ENCODE data around the gene AZU1. TPM values are rescaled to one million over a fixed set of nuclear protein-coding genes. Genes with fewer than 3 reads are reported as not detected.

AZU1 gene
- polyA plus RNA-seq, 2 of the 4 experiments (the other 2 are of a cell fraction), result 0.31 to 0.32 TPM

DNA sequence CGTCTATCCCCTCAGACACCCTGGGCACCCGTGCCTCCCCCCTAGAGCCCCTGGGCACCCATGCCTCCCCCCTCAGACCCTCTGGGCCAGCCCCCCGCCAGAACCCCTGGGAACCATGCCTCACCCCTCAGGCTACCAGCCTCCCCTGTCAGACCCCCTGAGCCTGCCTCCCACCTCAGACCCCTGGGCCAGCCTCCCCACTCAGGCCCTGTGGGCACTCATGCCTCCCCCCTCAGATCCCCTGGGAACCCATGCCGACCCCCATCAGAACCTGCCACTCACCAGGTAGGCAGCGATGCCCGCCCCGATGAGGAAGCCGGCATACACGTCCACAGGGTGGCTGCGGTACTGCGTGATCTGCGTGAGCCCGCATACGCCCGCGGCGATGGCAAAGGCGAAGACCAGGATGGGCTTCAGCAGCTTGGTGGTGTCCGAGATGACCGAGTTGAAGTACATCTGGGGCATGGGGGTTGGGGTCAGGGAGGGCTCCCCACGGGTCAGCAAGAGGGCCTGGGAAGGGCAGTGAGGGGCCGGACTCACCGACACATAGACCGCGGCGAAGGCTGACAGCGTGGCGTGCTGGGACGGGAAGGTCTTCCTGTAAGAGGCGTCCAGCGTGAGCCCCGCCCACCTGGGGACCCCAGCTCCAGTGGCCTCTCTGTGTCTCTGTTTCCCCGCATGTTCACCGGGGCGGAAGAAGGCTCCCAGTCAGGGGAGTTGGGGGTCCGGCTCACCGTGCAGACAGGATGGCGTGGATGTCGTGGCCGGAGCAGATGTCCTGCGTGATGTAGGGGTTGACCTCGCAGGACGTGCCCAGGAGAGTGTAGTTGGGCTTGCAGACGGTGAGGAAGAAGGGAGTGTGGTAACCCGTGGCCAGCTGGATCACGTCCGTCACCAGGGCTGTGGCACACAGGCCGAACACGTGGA is 13.2 kb upstream of the AZU1 start:
- Histone ChIP-seq H3K4me1 (no peaks in the 10 kb centered on the region), H3K4me3 (no peak overlapping the region), H3K9me3 (no peaks in the 10 kb centered on the region), H3K4me2 (no peak overlapping the region), H3K27ac (no peak overlapping the region)
- no peak for FAIRE-seq
- ChIA-PET CTCF (no interaction called here), POLR2A (no interaction called here)
- 91% methylated on average over 24 of the region's 49 CpGs for WGBS (ENCODE audit: missing lambda C conversion rate)
- TF ChIP-seq POLR2AphosphoS2 (conservative IDR thresholded peaks at IDR 0.05; ENCODE audit: low read length) (peak; percentile 31; the same call in 1 of the 2 replicates), ESRRA (IDR thresholded peaks at IDR 0.05; ENCODE audit: borderline replicate concordance, low read length) (no peak)
- no peak for DNase-seq (ENCODE audit: low read depth in 1 of 2, low spot score in 1 of 2)
- peak; percentile 9 to 17; a peak in 4 of 6 replicates for ATAC-seq

DNA sequence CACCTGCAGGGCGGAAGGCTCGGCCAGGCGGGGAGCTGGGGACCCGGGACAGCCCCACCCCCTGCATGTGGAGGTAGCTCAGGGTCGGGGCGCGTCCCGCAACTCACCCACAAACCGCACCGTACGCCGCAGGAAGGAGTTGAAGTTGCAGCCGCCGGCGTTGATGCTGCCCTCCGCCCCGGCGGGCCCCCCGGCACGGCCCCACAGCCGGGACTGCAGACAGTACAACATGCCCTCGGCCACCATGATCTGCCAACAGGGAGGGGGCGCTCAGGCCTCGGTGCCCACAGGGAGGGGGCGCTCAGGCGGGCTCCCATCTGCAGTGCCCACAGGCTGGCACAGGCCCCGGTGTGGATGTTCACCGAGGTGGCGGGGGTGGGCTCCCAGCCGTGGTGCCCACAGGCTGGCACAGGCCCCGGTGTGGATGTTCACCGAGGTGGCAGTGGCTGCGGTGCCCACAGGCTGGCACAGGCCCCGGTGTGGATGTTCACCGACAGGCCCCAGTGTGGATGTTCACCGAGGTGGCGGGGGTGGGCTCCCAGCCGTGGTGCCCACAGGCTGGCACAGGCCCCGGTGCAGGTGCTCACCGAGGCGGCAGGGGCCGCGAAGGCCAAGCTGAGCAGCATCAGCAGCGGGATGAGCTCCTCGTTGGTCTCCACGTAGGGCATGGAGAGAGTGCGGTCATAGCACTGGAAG is 12.4 kb upstream of the AZU1 start:
- FAIRE-seq, result no peak

DNA sequence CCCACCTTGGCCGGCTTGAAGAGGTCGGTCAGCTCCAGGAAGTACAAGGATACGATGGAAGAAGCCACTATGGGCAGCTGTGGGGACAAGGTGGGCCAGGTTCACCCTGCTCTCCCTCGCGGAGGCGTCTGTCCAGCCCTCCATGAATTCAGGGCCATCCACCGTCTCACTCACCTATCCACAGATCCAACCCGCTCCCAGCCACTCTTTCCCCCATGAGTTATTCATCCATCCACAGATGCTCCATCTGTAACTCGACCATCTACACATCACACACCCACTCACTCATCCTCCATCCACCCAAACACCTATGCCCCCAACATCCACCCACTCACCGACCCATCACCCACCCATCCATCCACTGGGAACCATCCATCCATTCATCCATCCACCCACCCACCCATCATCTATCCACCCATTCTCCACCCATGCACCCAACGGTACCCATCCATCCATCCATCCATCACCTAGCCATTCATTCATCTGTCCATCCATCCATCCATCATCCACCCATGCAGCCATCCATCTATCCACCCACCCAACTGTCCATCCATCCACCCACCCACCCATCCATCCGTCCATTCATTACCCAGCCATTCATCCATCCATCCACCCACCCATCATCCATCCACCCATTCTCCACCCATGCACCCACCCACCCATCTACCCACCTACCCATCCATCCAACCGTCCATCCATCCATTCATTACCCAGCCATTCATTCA is 11.7 kb upstream of the AZU1 start:
- TF ChIP-seq TFCP2L1 (CRISPR knock-in tag; IDR thresholded peaks at IDR 0.05) (no peak), CBX8 (IDR thresholded peaks at IDR 0.05) (no peak), CEBPB (IDR thresholded peaks at IDR 0.05) (no peak), JUN (IDR thresholded peaks at IDR 0.05) (no peak), POLR2AphosphoS2 (conservative IDR thresholded peaks at IDR 0.05; ENCODE audit: low read length) (no peak; the same call in 1 of the 2 replicates), RFX5 (IDR thresholded peaks at IDR 0.05) (no peak), NFE2L2 (conservative IDR thresholded peaks at IDR 0.05; ENCODE audit: low read length) (no peak), GATA3 (IDR thresholded peaks at IDR 0.05; ENCODE audit: borderline replicate concordance) (no peak), HEYL (CRISPR knock-in tag; IDR thresholded peaks at IDR 0.05) (no peak), EHF (CRISPR knock-in tag; IDR thresholded peaks at IDR 0.05) (no peak), RARB (CRISPR knock-in tag; IDR thresholded peaks at IDR 0.05) (no peak), ZSCAN20 (CRISPR knock-in tag; IDR thresholded peaks at IDR 0.05) (no peak), ZFP36 (IDR thresholded peaks at IDR 0.05; ENCODE audit: borderline replicate concordance, partially characterized antibody) (no peak), CHD4 (IDR thresholded peaks at IDR 0.05; ENCODE audit: borderline replicate concordance) (no peak), HOXB5 (CRISPR knock-in tag; IDR thresholded peaks at IDR 0.05) (no peak), RNF2 (IDR thresholded peaks at IDR 0.05; ENCODE audit: borderline replicate concordance, low read depth) (no peak)
- TF ChIP-seq, protein P1, sequence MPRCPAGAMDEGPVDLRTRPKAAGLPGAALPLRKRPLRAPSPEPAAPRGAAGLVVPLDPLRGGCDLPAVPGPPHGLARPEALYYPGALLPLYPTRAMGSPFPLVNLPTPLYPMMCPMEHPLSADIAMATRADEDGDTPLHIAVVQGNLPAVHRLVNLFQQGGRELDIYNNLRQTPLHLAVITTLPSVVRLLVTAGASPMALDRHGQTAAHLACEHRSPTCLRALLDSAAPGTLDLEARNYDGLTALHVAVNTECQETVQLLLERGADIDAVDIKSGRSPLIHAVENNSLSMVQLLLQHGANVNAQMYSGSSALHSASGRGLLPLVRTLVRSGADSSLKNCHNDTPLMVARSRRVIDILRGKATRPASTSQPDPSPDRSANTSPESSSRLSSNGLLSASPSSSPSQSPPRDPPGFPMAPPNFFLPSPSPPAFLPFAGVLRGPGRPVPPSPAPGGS (IDR thresholded peaks at IDR 0.05), result no peak
- TF ChIP-seq, protein P2, sequence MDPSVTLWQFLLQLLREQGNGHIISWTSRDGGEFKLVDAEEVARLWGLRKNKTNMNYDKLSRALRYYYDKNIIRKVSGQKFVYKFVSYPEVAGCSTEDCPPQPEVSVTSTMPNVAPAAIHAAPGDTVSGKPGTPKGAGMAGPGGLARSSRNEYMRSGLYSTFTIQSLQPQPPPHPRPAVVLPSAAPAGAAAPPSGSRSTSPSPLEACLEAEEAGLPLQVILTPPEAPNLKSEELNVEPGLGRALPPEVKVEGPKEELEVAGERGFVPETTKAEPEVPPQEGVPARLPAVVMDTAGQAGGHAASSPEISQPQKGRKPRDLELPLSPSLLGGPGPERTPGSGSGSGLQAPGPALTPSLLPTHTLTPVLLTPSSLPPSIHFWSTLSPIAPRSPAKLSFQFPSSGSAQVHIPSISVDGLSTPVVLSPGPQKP (IDR thresholded peaks at IDR 0.05; ENCODE audit: low read depth, low read length), result no peak
- ChIA-PET POLR2A (no interaction called here), CTCF (interaction anchor here (1.1 kb wide), 1 partner anchor 17 kb away, joined by 4 read pairs; no protein-coding TSS in a partner anchor)
- DNase-seq (ENCODE audit: low read depth in 1 of 2, low spot score in 1 of 2) (no peak), ATAC-seq (peak; percentile 6 to 16; a peak in 4 of 6 replicates), FAIRE-seq (no peak)
- 94% methylated on average over 12 of the region's 13 CpGs for WGBS (ENCODE audit: missing lambda C conversion rate)
- Histone ChIP-seq H3K27ac (no peak overlapping the region), H3K9me3 (no peaks in the 10 kb centered on the region), H3K4me2 (no peak overlapping the region), H3K4me1 (no peaks in the 10 kb centered on the region), H3K4me3 (no peak overlapping the region)

More for the DNA sequence above, 12.4 kb upstream of the AZU1 start:
- Histone ChIP-seq H3K4me3 (no peak overlapping the region), H3K4me2 (no peak overlapping the region), H3K27ac (no peak overlapping the region), H3K4me1 (no peaks in the 10 kb centered on the region), H3K9me3 (no peaks in the 10 kb centered on the region)
- WGBS (ENCODE audit: missing lambda C conversion rate), result 94% methylated on average over 17 of the region's 47 CpGs
- ATAC-seq (peak; percentile 20 to 28), DNase-seq (ENCODE audit: low read depth in 1 of 2, low spot score in 1 of 2) (no peak)
- TF ChIP-seq SREBF2 (IDR thresholded peaks at IDR 0.05) (no peak), GATA3 (IDR thresholded peaks at IDR 0.05; ENCODE audit: borderline replicate concordance) (no peak), KDM5A (IDR thresholded peaks at IDR 0.05) (no peak), KDM1A (IDR thresholded peaks at IDR 0.05; ENCODE audit: low read depth) (no peak), JUN (IDR thresholded peaks at IDR 0.05) (no peak), FOXS1 (CRISPR knock-in tag; IDR thresholded peaks at IDR 0.05) (no peak), HEYL (CRISPR knock-in tag; IDR thresholded peaks at IDR 0.05) (no peak), HOXA7 (CRISPR knock-in tag; IDR thresholded peaks at IDR 0.05) (no peak), CHD4 (IDR thresholded peaks at IDR 0.05; ENCODE audit: borderline replicate concordance) (no peak), RARB (CRISPR knock-in tag; IDR thresholded peaks at IDR 0.05) (no peak), ZC3H11A (IDR thresholded peaks at IDR 0.05) (no peak), PHF8 (IDR thresholded peaks at IDR 0.05; ENCODE audit: borderline replicate concordance, low read depth) (no peak)
- TF ChIP-seq, protein P3, sequence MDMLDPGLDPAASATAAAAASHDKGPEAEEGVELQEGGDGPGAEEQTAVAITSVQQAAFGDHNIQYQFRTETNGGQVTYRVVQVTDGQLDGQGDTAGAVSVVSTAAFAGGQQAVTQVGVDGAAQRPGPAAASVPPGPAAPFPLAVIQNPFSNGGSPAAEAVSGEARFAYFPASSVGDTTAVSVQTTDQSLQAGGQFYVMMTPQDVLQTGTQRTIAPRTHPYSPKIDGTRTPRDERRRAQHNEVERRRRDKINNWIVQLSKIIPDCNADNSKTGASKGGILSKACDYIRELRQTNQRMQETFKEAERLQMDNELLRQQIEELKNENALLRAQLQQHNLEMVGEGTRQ (IDR thresholded peaks at IDR 0.05), result no peak
- CTCF ChIA-PET, result interaction anchor here (1.1 kb wide), 1 partner anchor 16 kb away, joined by 4 read pairs; no protein-coding TSS in a partner anchor
- POLR2A ChIA-PET, result no interaction called here
